Measurements from ENCODE around the gene OGFRL1. TPM values are rescaled to one million over a fixed set of nuclear protein-coding genes. Genes with fewer than 3 reads are reported as not detected.

The OGFRL1 gene
- total RNA-seq, result 32.7 and 32.9 TPM in 2 replicates

GRCh38 chr6:71288228-71289038 lies at the start of gene OGFRL1:
Gene OGFRL1 (plus strand): TSS chr6:71288811. CDS start chr6:71288937, 126 bp downstream.

Data from bladder microvascular endothelial cell (primary cell).